Measurements from ENCODE around the gene MN1. TPM values are rescaled to one million over a fixed set of nuclear protein-coding genes. Genes with fewer than 3 reads are reported as not detected.

MN1 gene
- polyA plus RNA-seq, 3 donors = 0.06 to 0.38 (median 0.29) TPM

GRCh38 chr22:27809700-27810608 lies 8.4 kb upstream of the MN1 start:
- H3K4me1 ChIP-seq (ENCODE audit: control insufficient read depth in 1 of 2, insufficient read depth in 2 of 2, low read length in 2 of 2) = no peaks in the 10 kb centered on the region
- no peak for DNase-seq
- Mint-ChIP-seq H3K36me3 (no peaks in the 10 kb centered on the region), H3K9me3 (no peaks in the 10 kb centered on the region), H3K27me3 (ENCODE audit: low read depth in 3 of 3) (peaks cover 5 to 23% (median 11%) of the 10 kb centered on the region in 3 donors), H3K4me1 (no peaks in the 10 kb centered on the region), H3K4me3 (no peak overlapping the region), H3K27ac (no peak overlapping the region)
- H3K27ac ChIP-seq (ENCODE audit: low read depth in 1 of 2, low read length in 2 of 2) = no peak overlapping the region
- no peaks in the 10 kb centered on the region for H3K36me3 ChIP-seq (replicated peaks in 1 of 2; ENCODE audit: control insufficient read depth in 1 of 2, insufficient read depth in 2 of 2, low read length in 2 of 2)
- H3K27me3 ChIP-seq (ENCODE audit: control insufficient read depth in 2 of 2, insufficient read depth in 2 of 2, low read length in 2 of 2) = no peaks in the 10 kb centered on the region
- no peaks in the 10 kb centered on the region for H3K79me2 ChIP-seq (ENCODE audit: insufficient read depth, low read length)
- no peak for TF ChIP-seq CTCF (IDR thresholded peaks at IDR 0.05)
- no peak overlapping the region for H2AFZ ChIP-seq (ENCODE audit: insufficient read depth, low read depth, low read length, poor library complexity, severe bottlenecking)
- no peak overlapping the region for H3K9ac ChIP-seq (ENCODE audit: insufficient read depth, low read length, poor library complexity, severe bottlenecking)
- H3K9me3 ChIP-seq (replicated peaks in 1 of 2; ENCODE audit: control insufficient read depth in 1 of 2, insufficient read depth in 1 of 2, low read length in 2 of 2) = no peaks in the 10 kb centered on the region
- 97% methylated on average over 8 of the region's 17 CpGs for WGBS (ENCODE audit: insufficient coverage)
- no peaks in the 10 kb centered on the region for H4K20me1 ChIP-seq (ENCODE audit: insufficient read depth, low read length)
- H3K4me2 ChIP-seq (replicated peaks; ENCODE audit: extremely low read depth, low read length, poor library complexity, severe bottlenecking) = no peak overlapping the region
- no peak overlapping the region for H3K4me3 ChIP-seq (replicated peaks in 1 of 3; ENCODE audit: low read depth in 2 of 3, low read length in 3 of 3)
- intact Hi-C loops (cut with micrococcal nuclease) = loop anchor here (10.0 kb wide), 4 partner anchors 115 to 1045 kb away; no protein-coding TSS in a partner anchor

GRCh38 chr22:27809226-27809603 lies 7.7 kb upstream of the MN1 start:
- Histone ChIP-seq H3K9ac (ENCODE audit: insufficient read depth, low read length, poor library complexity, severe bottlenecking) (no peak overlapping the region), H3K27ac (ENCODE audit: low read depth in 1 of 2, low read length in 2 of 2) (no peak overlapping the region), H3K4me3 (replicated peaks in 1 of 3; ENCODE audit: low read depth in 2 of 3, low read length in 3 of 3) (no peak overlapping the region), H3K4me2 (replicated peaks; ENCODE audit: extremely low read depth, low read length, poor library complexity, severe bottlenecking) (no peak overlapping the region), H3K79me2 (ENCODE audit: insufficient read depth, low read length) (no peaks in the 10 kb centered on the region), H3K36me3 (replicated peaks in 1 of 2; ENCODE audit: control insufficient read depth in 1 of 2, insufficient read depth in 2 of 2, low read length in 2 of 2) (no peaks in the 10 kb centered on the region), H3K9me3 (replicated peaks in 1 of 2; ENCODE audit: control insufficient read depth in 1 of 2, insufficient read depth in 1 of 2, low read length in 2 of 2) (no peaks in the 10 kb centered on the region), H3K4me1 (ENCODE audit: control insufficient read depth in 1 of 2, insufficient read depth in 2 of 2, low read length in 2 of 2) (no peaks in the 10 kb centered on the region), H4K20me1 (ENCODE audit: insufficient read depth, low read length) (no peaks in the 10 kb centered on the region), H2AFZ (ENCODE audit: insufficient read depth, low read depth, low read length, poor library complexity, severe bottlenecking) (no peak overlapping the region), H3K27me3 (ENCODE audit: control insufficient read depth in 2 of 2, insufficient read depth in 2 of 2, low read length in 2 of 2) (peaks cover 0 to 3% of the 10 kb centered on the region in 2 donors)
- no peaks in the 10 kb centered on the region for H3K36me3 Mint-ChIP-seq
- no peaks in the 10 kb centered on the region for H3K4me1 Mint-ChIP-seq
- no peak overlapping the region for H3K4me3 Mint-ChIP-seq
- intact Hi-C loops (cut with micrococcal nuclease) = loop anchor here (10.0 kb wide), 3 partner anchors 114 to 404 kb away; no protein-coding TSS in a partner anchor
- DNase-seq = no peak
- H3K27me3 Mint-ChIP-seq (ENCODE audit: low read depth in 3 of 3) = peaks cover 12 to 23% (median 15%) of the 10 kb centered on the region in 3 donors
- H3K9me3 Mint-ChIP-seq = no peaks in the 10 kb centered on the region
- no CpG with 5 or more reads among the region's 5 CpGs for WGBS (ENCODE audit: insufficient coverage)
- no peak overlapping the region for H3K27ac Mint-ChIP-seq
- TF ChIP-seq CTCF (IDR thresholded peaks at IDR 0.05) = no peak

Measured in CD14-positive monocyte (primary cell).